Measurements from ENCODE around the gene NCK2.

NCK2 gene

GRCh38 chr2:105814291-105814940 is 69.7 kb downstream of the NCK2 start:
- DNase-seq (ENCODE audit: low spot score): no peak

- DNase-seq (ENCODE audit: low spot score): no peak
Measured at GRCh38 chr2:105815401-105815800, 70.7 kb downstream of the NCK2 start.

- DNase-seq (ENCODE audit: low spot score): no peak
Measured at GRCh38 chr2:105820151-105820550, 75.4 kb downstream of the NCK2 start.

- DNase-seq (ENCODE audit: low spot score): no peak
Measured at GRCh38 chr2:105820691-105821090, 76.0 kb downstream of the NCK2 start.

- no peak for DNase-seq (ENCODE audit: low spot score)
Measured at GRCh38 chr2:105821428-105822125, 76.9 kb downstream of the NCK2 start.

- DNase-seq (ENCODE audit: low spot score): no peak
Measured at GRCh38 chr2:105822186-105822585, 77.5 kb downstream of the NCK2 start.

GRCh38 chr2:105824446-105824845 is 79.7 kb downstream of the NCK2 start:
- DNase-seq (ENCODE audit: low spot score): no peak

- no peak for DNase-seq (ENCODE audit: low spot score)
Measured at GRCh38 chr2:105827351-105828096, 82.8 kb downstream of the NCK2 start.

- DNase-seq (ENCODE audit: low spot score): no peak
Measured at GRCh38 chr2:105828558-105828957, 83.8 kb downstream of the NCK2 start.

- DNase-seq (ENCODE audit: low spot score): peak; percentile 5
Measured at GRCh38 chr2:105834931-105835330, 90.2 kb downstream of the NCK2 start.

- no peak for DNase-seq (ENCODE audit: low spot score)
Measured at GRCh38 chr2:105836341-105836740, 91.6 kb downstream of the NCK2 start.

- DNase-seq (ENCODE audit: low spot score): no peak
Measured at GRCh38 chr2:105836840-105837692, 92.4 kb downstream of the NCK2 start.

GRCh38 chr2:105839793-105840192 is 95.1 kb downstream of the NCK2 start:
- no peak for DNase-seq (ENCODE audit: low spot score)

GRCh38 chr2:105840933-105841332 is 96.2 kb downstream of the NCK2 start:
- no peak for DNase-seq (ENCODE audit: low spot score)

GRCh38 chr2:105841551-105841950 is 96.8 kb downstream of the NCK2 start:
- no peak for DNase-seq (ENCODE audit: low spot score)

GRCh38 chr2:105842555-105842954 is 97.8 kb downstream of the NCK2 start:
- no peak for DNase-seq (ENCODE audit: low spot score)

- peak; percentile 30 for DNase-seq (ENCODE audit: low spot score)
Measured at GRCh38 chr2:105843476-105844374, 99.0 kb downstream of the NCK2 start.

- DNase-seq (ENCODE audit: low spot score): no peak
Measured at GRCh38 chr2:105845976-105846375, 101.3 kb downstream of the NCK2 start.

GRCh38 chr2:105847056-105847455 is 102.3 kb downstream of the NCK2 start:
- no peak for DNase-seq (ENCODE audit: low spot score)

GRCh38 chr2:105848367-105848766 is 103.7 kb downstream of the NCK2 start:
- DNase-seq (ENCODE audit: low spot score): no peak
